ENCODE measurements around the gene BPTF. TPM values are rescaled to one million over a fixed set of nuclear protein-coding genes. Genes with fewer than 3 reads are reported as not detected.
"Not testable (repeated sequence)": the region's sequence is repeated elsewhere in the genome, so short reads cannot be mapped to it uniquely, and the experiment has no call there.

Gene BPTF
- total and polyA plus RNA-seq, 12 donors: 17.3 to 91.6 (median 62.2) TPM

- Histone ChIP-seq H3K27me3 (no peaks in the 10 kb centered on the region), H3K4me3 (peak overlapping the region in 3 of 4 donors; percentile 16 to 84 (median 36)), H3K36me3 (replicated peaks in 1 of 2) (no peaks in the 10 kb centered on the region), H3K4me1 (replicated peaks in 1 of 2) (peaks cover 15 to 24% of the 10 kb centered on the region in 2 donors), H3K9me3 (replicated peaks in 1 of 3) (no peaks in the 10 kb centered on the region), H3K27ac (peak overlapping the region in 4 of 5 donors; percentile 24 to 94 (median 76))
- WGBS, 4 donors: 12 to 18% (median 14%) methylated on average over 9 of the region's 9 CpGs
- DNase-seq: peak; percentile 53 to 76 (median 74)
- TF ChIP-seq CTCF (IDR thresholded peaks at IDR 0.05): no peak
- peak in 1 of 2 donors; percentile 18 for TF ChIP-seq POLR2A (IDR thresholded peaks at IDR 0.05)
- intact Hi-C loops (cut with DNase I): no loop called here
These were observed 169.7 kb downstream of the BPTF start for GRCh38 chr17:67994817-67995569.

GRCh38 chr17:67995570-67996263, 170.4 kb downstream of the BPTF start:
- Histone ChIP-seq H3K36me3 (replicated peaks in 1 of 2) (no peaks in the 10 kb centered on the region), H3K4me3 (peak overlapping the region; percentile 16 to 84 (median 44)), H3K27me3 (no peaks in the 10 kb centered on the region), H3K27ac (peak overlapping the region in 4 of 5 donors; percentile 24 to 94 (median 76)), H3K4me1 (replicated peaks in 1 of 2) (peaks cover 15 to 24% of the 10 kb centered on the region in 2 donors), H3K9me3 (replicated peaks in 1 of 3) (no peaks in the 10 kb centered on the region)
- TF ChIP-seq CTCF (IDR thresholded peaks at IDR 0.05) (no peak), POLR2A (IDR thresholded peaks at IDR 0.05) (no peak)
- intact Hi-C loops (cut with DNase I): no loop called here
- DNase-seq: peak in 5 of 7 donors; percentile 39 to 64 (median 45)
- 0 to 1% (median 1%) methylated on average over 21 to 43 of the region's 43 CpGs for WGBS, 4 donors

- H3K4me3 ChIP-seq: peak within 1 kb of the TSS; percentile 16 to 84 (median 44)
- peak in 2 of 7 donors; percentile 23 to 54 for DNase-seq
- WGBS, 4 donors: 30 to 41% (median 33%) methylated on average over 22 to 25 of the region's 25 CpGs
- intact Hi-C loops (cut with DNase I); H3K9me3 ChIP-seq (replicated peaks in 1 of 3); H3K36me3 ChIP-seq (replicated peaks in 1 of 2); H3K27me3 ChIP-seq: not testable (repeated sequence)
- H3K4me1 ChIP-seq (replicated peaks in 1 of 2): peaks cover 15 to 24% of the 10 kb centered on the region in 2 donors
- peak within 1 kb of the TSS in 4 of 5 donors; percentile 24 to 94 (median 76) for H3K27ac ChIP-seq
These were observed 171.2 kb downstream of the BPTF start, which contains the start of gene C17orf58 for GRCh38 chr17:67996301-67997171. TSS of gene C17orf58 (minus strand) at chr17:67996469. CDS start at chr17:67996198, 271 bp downstream.

- no peaks in the 10 kb centered on the region for H3K36me3 ChIP-seq (replicated peaks in 1 of 2)
- DNase-seq: no peak
- 79 to 90% (median 84%) methylated on average over 2 of the region's 2 CpGs for WGBS, 4 donors
- H3K4me1 ChIP-seq (replicated peaks in 1 of 2): peaks cover 15 to 17% of the 10 kb centered on the region in 2 donors
- no peak overlapping the region for H3K27ac ChIP-seq
- no peaks in the 10 kb centered on the region for H3K9me3 ChIP-seq (replicated peaks in 1 of 3)
- H3K4me3 ChIP-seq: no peak overlapping the region
- no peaks in the 10 kb centered on the region for H3K27me3 ChIP-seq
- intact Hi-C loops (cut with DNase I): no loop called here
- no peak for TF ChIP-seq POLR2A (IDR thresholded peaks at IDR 0.05)
- no peak for TF ChIP-seq CTCF (IDR thresholded peaks at IDR 0.05)
These were observed 173.2 kb downstream of the BPTF start for GRCh38 chr17:67998466-67998865.

Data from adrenal gland (tissue), 12 donors.